ENCODE data around the gene NECTIN3.

The NECTIN3 gene

GRCh38 chr3:111190518-111190917 lies 118.9 kb downstream of the NECTIN3 start:
- no peak for TF ChIP-seq CTCF (IDR thresholded peaks at IDR 0.05; ENCODE audit: insufficient read depth, low read depth, low read length, missing control alignments)
- no peak overlapping the region for H3K4me3 ChIP-seq (ENCODE audit: low read depth, low read length)
- DNase-seq (ENCODE audit: low read depth), result no peak

- no peak for TF ChIP-seq CTCF (IDR thresholded peaks at IDR 0.05; ENCODE audit: insufficient read depth, low read depth, low read length, missing control alignments)
- DNase-seq (ENCODE audit: low read depth), result no peak
- no peak overlapping the region for H3K4me3 ChIP-seq (ENCODE audit: low read depth, low read length)
Measured at GRCh38 chr3:111193472-111193871, 121.9 kb downstream of the NECTIN3 start.

GRCh38 chr3:111194048-111194447 lies 122.4 kb downstream of the NECTIN3 start:
- TF ChIP-seq CTCF (IDR thresholded peaks at IDR 0.05; ENCODE audit: insufficient read depth, low read depth, low read length, missing control alignments), result no peak
- no peak overlapping the region for H3K4me3 ChIP-seq (ENCODE audit: low read depth, low read length)
- no peak for DNase-seq (ENCODE audit: low read depth)

GRCh38 chr3:111197485-111197884 lies 125.9 kb downstream of the NECTIN3 start:
- no peak overlapping the region for H3K4me3 ChIP-seq (ENCODE audit: low read depth, low read length)
- DNase-seq (ENCODE audit: low read depth), result no peak
- no peak for TF ChIP-seq CTCF (IDR thresholded peaks at IDR 0.05; ENCODE audit: insufficient read depth, low read depth, low read length, missing control alignments)

GRCh38 chr3:111200027-111200426 lies 128.4 kb downstream of the NECTIN3 start:
- DNase-seq (ENCODE audit: low read depth), result no peak
- TF ChIP-seq CTCF (IDR thresholded peaks at IDR 0.05; ENCODE audit: insufficient read depth, low read depth, low read length, missing control alignments), result no peak

GRCh38 chr3:111210003-111210711 lies 138.5 kb downstream of the NECTIN3 start:
- no peak overlapping the region for H3K4me3 ChIP-seq (ENCODE audit: low read depth, low read length)
- no peak for TF ChIP-seq CTCF (IDR thresholded peaks at IDR 0.05; ENCODE audit: insufficient read depth, low read depth, low read length, missing control alignments)
- DNase-seq (ENCODE audit: low read depth), result no peak

More at GRCh38 chr3:111200027-111200426, 128.4 kb downstream of the NECTIN3 start:
- H3K4me3 ChIP-seq (ENCODE audit: low read depth, low read length), result no peak overlapping the region

Measured in GM12865 (cell line).